Measurements from ENCODE around the gene DNASE1L1.

GRCh38 chrX:154371789-154372300 lies 37.2 kb downstream of the DNASE1L1 start:
- TF ChIP-seq EZH2 (IDR thresholded peaks at IDR 0.05; ENCODE audit: borderline replicate concordance, insufficient read depth, low read length, poor library complexity, severe bottlenecking) (no peak), CTCF (IDR thresholded peaks at IDR 0.05; ENCODE audit: poor library complexity, severe bottlenecking) (no peak)

Measured in neural cell (in vitro differentiated cells).